ENCODE data around the gene TMEM196.
"Not testable (repeated sequence)": the region's sequence is repeated elsewhere in the genome, so short reads cannot be mapped to it uniquely, and the experiment has no call there.

TMEM196 gene

DNA sequence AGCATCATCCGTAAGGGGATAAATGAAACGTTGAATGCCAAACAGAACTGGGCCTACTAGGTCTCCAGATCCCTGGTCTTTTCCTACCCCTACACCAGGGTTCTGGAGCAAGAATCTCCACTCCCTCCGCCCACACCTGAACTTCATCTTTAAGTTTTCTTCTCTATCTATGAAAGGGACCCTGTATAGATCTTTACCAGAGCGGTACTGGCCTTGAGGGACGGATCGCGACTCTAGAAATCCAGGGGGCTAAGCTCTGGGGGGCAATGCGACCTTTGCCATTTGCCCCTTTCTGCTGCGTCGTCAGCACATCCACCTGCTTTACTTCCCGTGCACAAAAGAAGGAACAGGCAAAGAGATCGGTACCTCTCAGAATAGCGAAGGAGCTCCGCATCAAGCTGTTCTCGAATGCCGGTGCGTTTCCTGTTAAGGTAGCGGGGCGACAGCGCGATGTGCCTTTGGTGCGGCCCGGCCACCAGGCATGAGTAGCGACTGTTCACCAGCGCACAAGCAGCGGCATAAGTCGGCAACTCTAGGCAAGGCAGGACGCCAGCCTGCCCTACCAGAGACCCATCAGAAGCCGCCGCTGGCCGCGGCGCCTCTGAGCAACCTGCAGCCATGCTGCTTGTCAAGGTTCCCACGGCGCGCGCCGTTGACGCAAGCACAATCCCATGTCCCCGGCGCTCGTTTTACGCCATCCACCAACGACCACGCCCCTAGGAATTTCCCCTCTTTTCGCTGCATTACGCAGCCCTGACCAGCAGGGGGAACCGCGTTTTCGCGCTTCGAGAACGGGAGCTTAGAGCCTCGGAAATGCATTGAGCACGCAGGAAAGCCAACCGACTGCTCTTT lies 64.8 kb downstream of the TMEM196 start, which contains the start of gene POLR1F:
Gene POLR1F, minus strand, starts transcription at position 641 of the 852 bp plus-strand sequence. Its CDS starts 21 bp downstream, at position 620.
- peak; percentile 83 to 85 for DNase-seq (ENCODE audit: low read depth in 2 of 2, low spot score in 1 of 2)

DNA sequence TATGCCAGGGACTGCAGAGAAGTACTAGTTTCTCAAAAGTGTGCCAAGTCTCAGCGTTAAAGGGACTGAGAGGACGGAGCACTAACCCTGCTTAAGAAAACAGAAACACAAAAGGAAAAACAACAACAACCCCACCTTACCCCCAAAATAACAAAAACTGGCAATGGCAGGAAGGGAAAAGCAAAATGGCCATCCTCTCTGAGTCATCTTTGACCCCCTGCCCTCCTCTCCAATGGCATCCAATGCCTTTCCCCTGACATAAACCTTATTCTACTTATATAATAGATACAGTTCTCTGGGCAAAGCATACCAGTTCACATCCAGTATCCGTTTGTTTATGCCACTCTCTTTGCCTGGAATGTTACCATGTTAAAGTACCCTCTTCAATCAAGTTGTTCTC lies 66.2 kb downstream of the TMEM196 start:
- no peak for DNase-seq (ENCODE audit: low read depth in 2 of 2, low spot score in 1 of 2)

DNA sequence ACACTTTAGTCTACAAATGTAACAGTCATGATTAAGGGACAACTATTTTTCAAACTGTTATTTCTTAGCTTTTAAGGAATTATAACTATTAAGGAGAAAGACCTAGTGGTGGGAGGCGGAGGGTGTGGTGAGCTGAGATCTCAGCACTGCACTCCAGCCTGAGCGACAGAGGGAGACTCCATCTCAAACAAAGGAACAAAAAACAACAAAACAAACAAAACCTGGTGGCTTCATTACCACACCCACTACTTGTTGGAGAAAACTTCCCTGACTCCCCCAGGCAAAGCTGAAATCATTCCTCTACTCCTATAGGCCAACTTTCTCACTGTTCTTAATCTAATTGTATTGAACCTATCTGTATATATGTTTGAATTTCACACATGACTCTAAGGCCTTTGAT lies 67.8 kb downstream of the TMEM196 start:
- no peak for DNase-seq (ENCODE audit: low read depth in 2 of 2, low spot score in 1 of 2)

DNA sequence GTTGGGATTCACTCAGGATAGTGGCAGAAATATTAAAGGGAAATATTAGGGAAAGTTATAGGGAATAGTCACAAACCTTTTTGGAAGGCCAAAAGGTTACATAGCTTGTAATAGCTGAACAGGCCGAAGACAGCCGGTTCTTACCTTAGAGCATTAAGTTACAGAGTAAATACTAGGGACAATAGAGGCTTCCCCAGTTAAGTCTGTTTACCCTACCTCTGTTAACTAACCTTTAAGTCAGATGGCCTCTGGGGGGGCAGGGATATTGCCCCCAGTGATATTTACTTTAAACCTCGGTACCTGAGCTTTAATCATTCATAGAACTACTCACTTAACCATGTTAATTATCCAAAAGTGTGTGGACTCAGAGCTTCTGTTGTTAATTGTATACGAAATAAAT lies 71.9 kb downstream of the TMEM196 start:
- no peak for DNase-seq (ENCODE audit: low read depth in 2 of 2, low spot score in 1 of 2)

DNA sequence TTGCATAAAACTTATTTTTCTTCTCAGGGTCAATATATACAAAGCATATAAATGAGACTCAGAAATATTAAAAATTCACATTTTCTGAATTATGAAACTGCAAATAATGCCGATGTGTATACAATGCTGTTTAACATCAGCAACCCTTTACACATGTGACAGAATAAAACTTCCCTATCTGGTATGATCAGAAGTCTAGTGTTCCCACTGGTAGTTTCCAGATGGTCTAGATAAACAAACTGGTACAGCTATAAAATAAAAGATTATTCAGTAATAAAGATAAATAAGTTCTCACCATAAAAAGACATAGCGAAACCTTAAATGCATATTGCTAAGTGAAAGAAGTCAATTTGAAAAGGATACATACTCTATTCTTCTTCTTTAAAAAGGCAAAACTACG lies 72.5 kb downstream of the TMEM196 start:
- DNase-seq (ENCODE audit: low read depth in 2 of 2, low spot score in 1 of 2), result no peak

DNA sequence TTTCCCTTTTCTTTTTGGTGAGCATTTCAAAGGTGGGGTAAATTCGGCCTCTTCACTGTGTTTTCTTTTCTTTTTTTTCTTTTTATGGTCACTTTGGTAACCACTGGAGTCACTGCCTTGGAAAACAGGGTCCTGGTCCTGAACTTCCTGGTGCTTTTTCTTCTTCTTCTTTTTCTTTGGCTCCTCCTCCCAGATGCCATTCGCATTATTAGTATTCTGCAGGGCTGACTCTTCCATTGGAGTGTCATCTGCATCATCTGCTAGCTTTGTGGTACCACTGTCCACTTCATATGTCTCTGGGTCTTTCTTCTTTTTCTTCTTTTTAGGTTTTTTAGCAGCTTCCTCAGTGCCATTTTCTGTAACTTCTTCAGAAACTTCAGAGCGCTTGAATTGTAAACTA lies 75.1 kb downstream of the TMEM196 start:
- DNase-seq (ENCODE audit: low read depth in 2 of 2, low spot score in 1 of 2), result no peak

DNA sequence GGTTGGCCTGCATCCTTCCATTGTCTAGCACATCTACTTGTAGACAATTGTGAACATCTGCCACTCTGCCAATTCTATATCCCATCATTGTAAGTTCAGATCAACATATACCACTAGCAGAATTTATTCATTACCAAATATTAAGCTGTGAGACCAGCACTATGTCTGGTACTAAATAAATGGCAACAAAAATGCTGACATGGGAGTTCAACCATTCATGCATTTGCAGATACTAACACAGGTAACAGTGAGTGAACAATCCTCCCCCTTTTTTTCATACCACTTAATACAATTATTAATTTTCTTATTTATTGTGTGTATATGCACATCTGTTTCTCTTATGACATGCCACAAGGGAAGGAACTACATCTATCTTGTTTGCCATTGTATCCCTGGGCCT lies 76.5 kb downstream of the TMEM196 start:
- no peak for DNase-seq (ENCODE audit: low read depth in 2 of 2, low spot score in 1 of 2)

DNA sequence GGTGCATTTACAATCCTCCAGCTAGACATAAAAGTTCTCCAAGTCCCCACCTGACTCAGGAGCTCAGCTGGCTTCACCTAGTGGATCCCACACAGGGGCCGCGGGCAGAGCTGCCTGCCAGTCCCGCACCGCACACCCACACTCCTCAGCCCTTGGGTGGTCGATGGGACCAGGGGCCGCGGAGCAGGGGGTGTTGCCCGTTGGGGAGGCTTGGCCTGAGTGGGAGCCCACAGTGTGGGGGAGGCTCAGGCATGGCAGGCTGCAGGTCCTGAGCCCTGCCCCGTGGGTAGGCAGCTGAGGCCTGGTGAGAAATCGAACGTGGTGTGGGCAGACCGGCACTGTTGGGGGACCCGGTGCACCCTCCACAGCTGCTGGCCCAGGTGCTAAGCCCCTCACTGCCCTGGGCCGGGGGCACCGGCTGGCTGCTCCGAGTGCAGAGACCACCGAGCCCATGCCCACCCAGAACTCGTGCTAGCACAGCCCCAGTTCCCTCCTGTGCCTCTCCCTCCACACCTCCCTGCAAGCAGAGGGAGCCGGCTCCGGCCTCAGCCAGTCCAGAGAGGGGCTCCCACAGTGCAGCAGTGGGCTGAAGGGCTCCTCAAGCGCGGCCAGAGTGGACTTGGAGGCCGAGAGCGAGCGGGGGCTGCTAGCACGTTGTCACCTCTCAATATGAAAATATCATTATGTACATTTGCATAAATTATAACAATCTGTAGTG lies 81.1 kb downstream of the TMEM196 start:
- DNase-seq (ENCODE audit: low read depth in 2 of 2, low spot score in 1 of 2), result no peak

DNA sequence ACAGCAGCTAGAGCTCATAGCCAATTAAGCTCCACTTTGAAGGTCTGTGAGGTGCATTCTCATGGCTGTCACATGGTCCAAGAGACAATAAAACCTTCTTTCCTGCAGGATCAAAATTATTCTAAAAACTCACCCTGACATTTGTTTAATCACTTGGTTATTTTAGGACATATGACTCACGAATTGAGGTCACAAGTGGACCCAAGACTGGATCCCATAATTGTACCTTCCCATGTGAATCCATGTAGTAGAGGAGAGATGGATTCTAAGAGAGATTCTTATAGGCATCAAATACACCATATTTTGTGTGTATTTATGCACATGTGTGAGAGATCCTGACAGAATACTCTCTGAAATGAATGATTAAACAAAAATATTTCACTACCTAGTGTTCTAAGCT lies 82.7 kb downstream of the TMEM196 start:
- DNase-seq (ENCODE audit: low read depth in 2 of 2, low spot score in 1 of 2), result no peak

DNA sequence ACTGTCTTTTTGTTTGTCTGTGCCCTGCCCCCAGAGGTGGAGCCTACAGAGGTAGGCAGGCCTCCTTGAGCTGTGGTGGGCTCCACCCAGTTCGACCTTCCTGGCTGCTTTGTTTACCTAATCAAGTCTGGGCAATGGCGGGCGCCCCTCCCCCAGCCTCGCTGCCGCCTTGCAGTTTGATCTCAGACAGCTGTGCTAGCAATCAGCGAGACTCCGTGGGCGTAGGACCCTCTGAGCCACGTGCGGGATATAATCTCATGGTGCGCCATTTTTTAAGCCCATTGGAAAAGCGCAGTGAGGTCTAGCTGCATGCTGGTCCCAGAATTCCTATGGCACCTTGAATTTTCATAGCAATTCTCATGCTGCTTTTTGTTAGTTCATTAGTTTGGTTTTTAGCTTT lies 84.3 kb downstream of the TMEM196 start:
- not testable (repeated sequence) for DNase-seq (ENCODE audit: low read depth in 2 of 2, low spot score in 1 of 2)

DNA sequence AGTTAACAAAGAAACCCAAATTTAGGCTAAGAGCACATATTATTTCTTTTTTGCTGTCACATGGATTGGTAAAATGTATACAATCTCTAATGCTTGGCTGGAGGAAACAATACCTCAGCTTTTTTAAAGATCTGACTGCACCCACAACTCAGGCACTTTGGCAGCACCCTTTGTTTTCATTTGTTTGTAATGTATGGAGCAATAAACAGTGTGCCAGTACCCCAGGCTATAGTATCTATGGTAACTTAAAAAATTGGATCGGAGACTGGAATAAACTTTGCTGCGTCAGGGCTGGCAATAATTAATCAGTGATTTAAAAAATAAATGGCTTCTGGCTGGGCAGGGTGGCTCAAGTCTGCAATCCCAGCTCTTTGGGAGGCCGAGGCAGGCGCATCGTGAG lies 91.8 kb downstream of the TMEM196 start:
- no peak for DNase-seq (ENCODE audit: low read depth in 2 of 2, low spot score in 1 of 2)

DNA sequence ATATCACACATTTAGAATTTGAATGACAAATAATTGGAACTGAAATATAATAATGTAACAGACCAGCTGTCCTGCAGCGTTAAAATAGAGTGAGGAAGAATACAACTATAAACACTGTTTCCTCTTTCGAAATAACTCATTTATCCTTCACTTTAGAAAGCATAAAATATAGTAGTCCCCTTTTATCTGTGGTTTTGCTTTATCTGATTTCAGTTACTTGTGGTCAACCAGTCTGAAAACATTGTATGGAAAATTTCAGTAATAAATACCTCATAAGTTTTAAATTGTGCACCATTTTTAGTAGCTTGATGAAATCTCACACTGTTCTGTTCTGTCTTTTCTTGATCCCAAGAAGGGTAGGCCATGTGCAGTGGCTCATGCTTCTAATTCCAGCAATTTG lies 96.2 kb downstream of the TMEM196 start:
- no peak for DNase-seq (ENCODE audit: low read depth in 2 of 2, low spot score in 1 of 2)

DNA sequence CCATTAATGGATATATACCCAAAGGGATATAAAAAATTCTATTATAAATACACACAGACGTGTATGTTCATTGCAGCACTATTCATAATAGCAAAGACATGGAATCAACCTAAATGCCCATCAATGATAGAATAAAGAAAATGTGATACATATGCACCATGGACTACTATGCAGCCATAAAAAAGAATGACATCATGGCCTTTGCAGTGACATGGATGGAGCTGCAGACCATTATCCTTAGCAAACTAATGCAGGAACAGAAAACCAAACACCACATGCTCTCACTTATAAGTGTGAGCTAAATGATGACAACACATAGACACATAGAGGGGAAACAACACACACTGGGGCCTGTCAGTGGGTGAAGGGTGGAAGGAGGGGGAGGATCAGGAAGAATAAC lies 97.6 kb downstream of the TMEM196 start:
- DNase-seq (ENCODE audit: low read depth in 2 of 2, low spot score in 1 of 2), result no peak

DNA sequence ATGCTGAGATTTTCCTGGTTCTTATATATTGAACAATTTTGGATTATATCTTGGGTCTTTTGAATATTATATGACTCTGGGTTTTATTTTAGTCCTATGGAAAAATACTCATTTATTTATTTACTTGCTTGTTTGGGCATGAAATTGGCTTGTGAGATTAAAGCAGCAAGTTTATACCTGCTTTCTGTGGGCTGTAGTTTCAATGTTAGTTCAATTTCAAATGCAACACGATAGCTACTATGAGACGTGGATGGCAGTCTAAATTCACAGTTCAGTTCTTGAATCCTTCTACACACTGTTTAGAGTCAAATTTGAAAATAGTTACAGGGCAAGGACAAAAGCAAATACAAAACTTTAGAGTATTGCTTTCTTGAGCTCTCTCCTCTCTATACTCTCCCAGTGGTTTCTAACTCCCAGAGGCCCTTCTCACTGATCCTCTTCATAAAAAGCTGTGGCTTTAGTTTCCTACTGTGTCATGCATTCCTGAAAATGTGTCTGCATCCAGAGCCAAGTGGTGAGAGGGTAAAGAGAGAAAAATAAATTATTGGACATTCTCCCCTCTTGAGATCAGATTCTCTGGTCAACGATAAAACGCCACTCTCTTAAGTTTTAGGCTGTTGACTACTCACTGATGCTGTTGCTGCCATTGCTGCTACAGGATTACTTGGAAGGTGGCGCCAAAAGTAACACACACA lies 99.0 kb downstream of the TMEM196 start:
- no peak for DNase-seq (ENCODE audit: low read depth in 2 of 2, low spot score in 1 of 2)

DNA sequence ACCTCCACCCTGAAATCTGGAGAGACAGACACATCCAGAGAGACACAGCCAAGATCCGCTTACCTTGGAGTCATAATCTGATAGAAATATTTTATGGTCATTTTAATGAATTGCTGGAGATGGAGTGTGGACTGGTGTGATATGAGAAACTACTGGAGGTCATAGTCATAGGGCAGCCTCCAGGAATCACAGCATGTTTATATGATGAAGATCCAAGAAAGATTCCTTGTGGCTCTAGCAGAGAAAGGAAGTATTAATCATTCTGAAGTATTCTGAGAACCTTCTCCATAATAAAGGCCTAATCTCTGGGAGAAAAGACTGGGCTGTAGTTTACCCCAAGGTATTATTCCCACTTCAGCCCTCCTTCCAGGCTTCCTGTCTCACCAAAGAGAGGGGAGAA lies 102.6 kb downstream of the TMEM196 start:
- no peak for DNase-seq (ENCODE audit: low read depth in 2 of 2, low spot score in 1 of 2)
